Measurements from ENCODE around the gene PTH2.
A peak's percentile ranks its signal among the peaks of the same experiment; 100 is the strongest.

PTH2 gene

DNA sequence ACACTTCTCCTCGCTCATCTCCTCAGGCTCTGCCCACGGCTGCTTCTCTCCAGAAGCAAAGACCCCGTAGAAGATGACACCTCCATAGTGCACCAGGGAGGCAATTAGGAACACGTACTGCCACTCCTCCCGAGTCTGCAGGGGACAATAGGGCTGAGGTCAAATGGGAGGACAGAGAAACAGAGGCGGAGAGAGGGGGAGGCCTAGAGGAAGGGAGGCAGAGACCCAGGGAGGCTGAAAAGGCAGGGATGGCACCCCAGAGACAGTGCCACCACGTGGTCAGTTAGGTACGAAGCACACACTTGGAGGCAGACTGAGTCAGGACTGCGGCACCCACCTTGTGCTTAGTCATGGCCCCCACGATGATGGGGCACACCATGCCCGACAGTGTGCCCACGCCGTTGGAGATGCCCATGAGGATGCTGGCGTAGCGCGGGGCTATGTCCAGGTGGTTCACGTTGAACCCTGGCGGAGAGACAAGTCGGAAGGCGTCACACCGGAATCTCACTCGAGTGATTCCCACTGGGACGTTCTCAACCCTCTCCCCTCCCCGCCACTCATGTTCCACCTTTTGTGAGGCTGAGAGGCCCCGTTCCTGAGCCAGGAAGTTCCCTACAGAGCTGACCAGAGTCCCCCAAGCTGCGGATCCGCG, 7.6 kb upstream of the PTH2 start:
- no peak for DNase-seq

- no peak for DNase-seq
These were observed 7.0 kb upstream of the PTH2 start for GRCh38 chr19:49430172-49430677.

DNA sequence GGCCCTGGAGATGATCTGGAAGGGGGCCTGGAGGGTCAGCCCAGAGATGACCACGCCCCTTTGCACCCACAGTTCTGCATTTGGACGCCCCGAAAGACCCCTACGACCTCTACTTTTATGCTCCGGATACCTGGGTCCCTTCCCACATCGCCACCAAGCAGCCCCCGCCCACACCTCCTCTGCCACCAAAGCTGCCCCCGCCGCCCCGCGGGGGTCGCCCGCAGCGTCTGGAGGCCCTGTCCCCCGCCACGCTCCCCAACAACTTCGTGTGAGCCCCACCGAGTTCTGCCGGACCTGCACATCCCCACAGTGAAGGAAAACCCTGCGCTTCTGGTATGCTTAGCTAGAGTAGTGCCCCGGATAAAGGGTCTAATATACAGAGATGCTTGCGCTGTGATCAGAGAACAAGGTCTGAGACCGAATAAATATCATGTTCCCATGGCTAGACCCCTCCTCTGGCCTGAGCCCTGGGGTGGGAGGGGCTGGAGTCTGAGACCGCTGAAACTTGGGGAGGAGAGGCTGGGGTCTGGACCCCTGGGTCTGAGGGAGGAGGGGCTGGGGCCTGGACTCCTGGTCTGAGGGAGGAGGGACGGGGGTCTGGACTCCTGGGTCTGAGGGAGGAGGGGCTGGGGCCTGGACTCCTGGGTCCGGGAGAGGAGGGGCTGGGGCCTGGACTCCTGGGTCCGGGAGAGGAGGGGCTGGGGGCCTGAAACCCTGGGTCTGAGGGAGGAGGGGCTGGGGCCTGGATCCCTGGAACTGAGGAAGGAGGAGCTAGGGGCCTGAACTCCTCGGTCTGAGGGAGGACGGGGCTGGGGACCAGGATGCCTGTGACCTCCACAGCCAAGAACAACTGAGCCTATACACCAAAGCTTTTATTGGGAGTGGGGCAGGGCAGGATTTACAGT, 5.6 kb upstream of the PTH2 start:
- no peak for DNase-seq

GRCh38 chr19:49427855-49428546, 4.8 kb upstream of the PTH2 start:
- DNase-seq = peak; percentile 24 to 30

- DNase-seq = no peak
These were observed 4.1 kb upstream of the PTH2 start for GRCh38 chr19:49427339-49427738.

- DNase-seq = no peak
These were observed 2.8 kb upstream of the PTH2 start for GRCh38 chr19:49425922-49426592.

GRCh38 chr19:49425178-49425577, 1.9 kb upstream of the PTH2 start, which contains the start of gene GFY:
TSS of gene GFY (plus strand) at chr19:49425388. CDS start at chr19:49426431, 1,043 bp downstream.
- no peak for DNase-seq

GRCh38 chr19:49423985-49424303, 703 bp upstream of the PTH2 start:
- DNase-seq = peak in 1 of 2 donors; percentile 54

- peak; percentile 38 to 56 for DNase-seq
These were observed 702 bp downstream of the PTH2 start for GRCh38 chr19:49422407-49423070.

DNA sequence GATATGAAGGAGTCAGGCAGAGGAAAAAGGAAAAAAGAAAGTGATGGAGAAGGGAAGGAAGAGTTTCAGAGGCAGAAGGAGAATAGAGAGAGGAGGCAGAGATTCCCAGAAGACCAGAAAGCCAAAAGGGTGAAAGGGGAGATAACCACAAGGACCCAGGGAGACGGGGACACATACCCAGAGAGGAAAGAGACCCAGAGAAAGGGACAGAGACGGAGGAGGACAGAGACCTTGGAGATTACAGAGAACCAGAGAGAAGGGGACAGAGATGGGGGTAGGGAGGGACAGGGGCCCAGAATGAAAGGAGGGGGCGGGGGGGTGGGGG, 1.4 kb downstream of the PTH2 start:
- no peak for DNase-seq

DNA sequence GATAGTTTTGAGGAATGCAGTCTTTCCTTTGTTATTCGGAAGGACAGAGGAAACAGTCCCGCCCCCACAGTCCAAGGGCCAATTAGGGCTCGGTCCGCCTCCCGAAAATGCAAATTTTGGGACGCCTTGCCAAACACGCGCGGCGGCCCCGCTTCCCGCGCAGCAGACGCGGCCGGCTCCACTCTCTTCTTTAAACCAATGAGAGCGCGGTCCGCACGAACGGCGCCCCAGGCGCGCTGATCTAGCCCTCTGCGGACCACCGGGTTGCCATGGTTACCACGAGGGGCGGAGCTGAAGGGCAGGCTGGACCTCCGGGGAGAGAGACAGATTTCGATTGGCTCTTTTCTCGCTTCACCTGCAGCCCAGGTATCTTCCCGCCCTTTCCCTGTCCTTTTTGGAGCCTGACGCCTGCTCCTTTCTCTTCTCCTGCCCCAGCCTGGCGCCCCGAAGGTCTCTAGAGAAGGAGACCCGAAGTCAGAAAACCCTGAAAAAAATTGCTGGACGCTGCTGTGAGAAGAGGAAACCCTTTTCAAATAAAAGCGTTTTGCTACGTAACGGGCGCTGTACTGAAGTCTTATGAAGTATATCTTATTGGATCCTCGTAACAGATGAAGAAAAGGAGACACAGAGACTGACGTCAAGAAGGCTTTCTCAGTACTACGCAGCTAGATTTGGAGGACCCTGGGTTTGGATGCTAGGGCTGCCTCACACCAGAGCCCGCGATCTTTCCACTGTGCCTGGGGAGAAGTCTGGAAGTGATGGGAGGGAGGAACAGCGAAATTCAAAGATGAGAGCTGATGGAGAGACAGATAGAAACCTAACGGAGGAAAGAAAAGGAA, 2.0 kb downstream of the PTH2 start:
- peak; percentile 44 to 49 for DNase-seq

DNA sequence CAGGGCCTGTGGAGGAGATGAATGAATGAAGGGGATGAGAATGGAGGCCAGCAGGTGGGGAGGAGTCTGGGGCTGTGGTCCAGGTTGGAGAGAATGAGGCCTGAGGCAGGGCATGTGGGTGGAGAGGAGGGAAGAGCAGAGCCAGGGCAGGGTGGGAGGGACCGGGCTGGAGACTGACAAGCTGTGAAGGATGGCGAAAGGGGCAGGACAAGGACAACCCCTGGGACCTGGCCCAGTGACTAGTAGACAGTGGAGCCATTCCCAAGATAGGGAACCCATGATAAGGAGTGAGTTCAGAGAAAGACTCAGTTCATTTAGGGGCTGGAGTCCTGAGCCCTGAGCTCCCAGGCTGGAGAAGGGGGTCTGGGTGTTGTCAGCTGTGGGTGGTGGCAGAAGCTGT, 3.0 kb downstream of the PTH2 start:
- no peak for DNase-seq

DNA sequence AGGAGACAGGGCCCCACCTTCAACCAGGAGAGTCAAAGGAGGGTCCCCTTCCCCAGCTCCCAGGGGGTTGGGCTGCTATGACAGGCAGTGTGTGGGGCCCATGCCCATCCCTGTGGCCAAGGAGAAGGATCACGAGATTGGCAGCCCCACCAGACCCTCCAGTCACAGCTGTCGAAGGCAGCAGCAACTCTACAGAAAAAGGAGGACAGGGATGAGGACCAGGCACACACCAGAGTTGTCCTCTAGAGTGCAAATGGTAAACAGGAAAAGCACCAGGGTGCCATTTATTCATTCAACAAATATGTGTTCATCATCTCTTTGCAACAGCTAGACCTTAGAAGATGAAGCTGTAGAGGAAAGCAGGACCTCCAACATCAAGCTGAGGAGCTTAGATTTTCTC, 4.1 kb downstream of the PTH2 start:
- no peak for DNase-seq

- no peak for DNase-seq
These were observed 4.7 kb downstream of the PTH2 start for GRCh38 chr19:49418511-49418910.

DNA sequence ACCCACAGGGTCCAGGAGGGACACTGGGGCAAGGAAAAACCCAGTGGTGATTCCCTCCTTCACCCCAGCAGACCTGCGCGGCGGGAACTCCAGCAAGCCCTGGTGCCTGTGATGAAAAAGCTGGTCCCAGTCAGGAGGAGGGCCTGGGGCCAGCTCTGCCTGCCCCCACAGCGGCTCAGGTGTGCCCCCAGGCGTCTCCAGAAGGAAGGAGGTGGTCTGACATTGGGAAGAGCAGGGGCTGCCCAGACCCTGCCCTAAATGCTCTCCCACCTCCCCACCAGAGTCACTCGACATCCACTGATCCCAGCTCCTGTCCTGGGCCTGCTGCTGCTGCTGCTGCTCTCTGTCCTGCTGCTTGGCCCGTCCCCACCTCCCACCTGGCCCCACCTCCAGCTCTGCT, 6.2 kb downstream of the PTH2 start:
- no peak for DNase-seq

DNA sequence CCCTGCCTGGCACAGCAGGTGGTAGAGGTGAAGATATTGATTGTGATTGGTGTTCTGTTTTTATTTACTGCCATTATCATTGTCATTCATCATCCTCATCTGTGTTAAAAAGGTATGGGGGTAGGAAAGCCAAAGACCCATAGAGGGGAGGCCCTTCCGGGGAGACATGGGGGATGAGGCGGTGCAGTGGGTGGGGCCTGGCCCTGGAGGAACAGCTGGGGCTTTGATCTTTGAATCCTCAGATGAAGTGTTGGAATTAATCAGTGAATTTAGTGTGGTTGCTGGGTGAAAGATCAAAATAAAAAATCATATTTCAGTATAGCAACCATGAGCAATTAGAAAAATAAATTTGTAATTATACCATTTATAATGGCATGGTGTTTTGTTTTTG, 7.4 kb downstream of the PTH2 start:
- no peak for DNase-seq

DNA sequence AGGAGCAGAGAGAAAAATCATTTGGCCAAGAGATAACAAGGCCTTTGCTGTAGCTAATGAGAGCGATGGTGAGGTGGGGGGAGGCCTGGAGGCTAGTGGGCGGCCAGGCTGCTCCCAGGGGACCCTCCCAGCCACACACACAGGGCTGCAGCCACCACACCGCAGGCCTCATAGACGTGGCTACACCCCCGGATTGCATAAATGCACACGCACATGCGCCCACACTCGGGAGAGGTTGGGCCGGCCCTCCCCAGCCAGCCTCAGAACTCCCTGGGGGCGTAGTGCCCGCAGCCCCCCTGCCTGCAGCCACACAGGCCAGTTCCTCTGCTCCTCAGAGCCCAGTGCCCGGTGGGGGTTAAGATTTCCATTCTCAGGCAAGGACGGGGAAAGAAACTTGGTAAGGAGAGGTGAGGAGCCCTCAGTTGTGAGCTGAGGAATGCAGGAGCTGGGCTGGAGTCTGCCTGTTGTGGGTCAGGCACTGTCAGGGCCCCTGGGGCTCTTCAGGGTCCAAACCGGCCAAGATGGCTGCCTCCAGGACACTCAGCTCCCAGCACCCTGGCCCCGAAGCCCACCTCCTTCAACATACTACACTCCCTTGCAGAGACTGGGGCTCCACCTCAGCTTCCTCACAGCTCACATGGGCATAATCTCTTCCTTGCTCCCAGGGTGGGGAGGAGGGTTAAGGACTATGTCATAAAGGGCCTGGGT, 8.0 kb downstream of the PTH2 start:
- no peak for DNase-seq

DNA sequence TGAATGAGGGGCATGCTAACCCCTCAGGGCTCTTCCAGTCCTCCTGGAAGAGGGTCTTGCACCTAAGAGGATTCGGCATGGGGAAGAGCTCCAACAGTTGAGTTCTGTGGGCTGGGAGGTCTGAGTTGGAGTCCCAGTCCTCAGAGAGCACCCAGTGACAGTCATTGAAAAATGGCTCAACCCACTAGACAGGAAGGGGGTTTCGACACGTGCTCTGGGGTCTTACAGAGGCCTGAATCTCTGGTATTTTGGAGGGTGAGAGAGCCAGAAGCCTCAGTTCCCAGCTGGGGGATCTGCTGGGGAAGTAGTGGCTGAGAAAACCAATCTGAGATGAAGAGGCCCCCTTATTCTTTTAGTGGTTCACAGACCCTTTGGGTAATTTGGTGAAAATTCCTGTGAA, 9.0 kb downstream of the PTH2 start:
- DNase-seq = no peak

DNA sequence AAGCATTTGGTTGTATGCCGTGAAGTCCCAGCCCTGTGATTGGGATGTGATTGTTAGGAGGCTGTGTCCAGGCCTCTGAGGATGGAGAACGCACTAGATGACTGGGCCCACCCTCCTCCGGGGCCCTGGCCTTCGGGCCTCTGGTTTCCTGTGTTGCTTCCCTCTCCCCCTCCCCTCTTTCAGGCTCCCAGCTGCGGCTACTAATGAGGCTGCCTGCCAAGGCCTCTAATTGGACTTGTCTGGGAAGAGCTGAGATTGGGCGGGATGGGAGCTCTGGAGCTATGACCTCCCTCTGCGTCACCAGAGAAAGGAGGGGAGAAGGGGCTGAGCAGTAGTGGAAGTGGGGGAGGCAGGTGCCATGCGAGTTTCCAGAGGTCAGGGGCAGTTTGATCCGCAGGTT, 9.9 kb downstream of the PTH2 start:
- DNase-seq = no peak

GRCh38 chr19:49411681-49412326, 11.4 kb downstream of the PTH2 start:
- DNase-seq = no peak

Measured in CD4-positive, alpha-beta T cell treated with Interleukin-1 beta for 1 hour (primary cell).